ENCODE measurements around the gene TMC8.

Gene TMC8

DNA sequence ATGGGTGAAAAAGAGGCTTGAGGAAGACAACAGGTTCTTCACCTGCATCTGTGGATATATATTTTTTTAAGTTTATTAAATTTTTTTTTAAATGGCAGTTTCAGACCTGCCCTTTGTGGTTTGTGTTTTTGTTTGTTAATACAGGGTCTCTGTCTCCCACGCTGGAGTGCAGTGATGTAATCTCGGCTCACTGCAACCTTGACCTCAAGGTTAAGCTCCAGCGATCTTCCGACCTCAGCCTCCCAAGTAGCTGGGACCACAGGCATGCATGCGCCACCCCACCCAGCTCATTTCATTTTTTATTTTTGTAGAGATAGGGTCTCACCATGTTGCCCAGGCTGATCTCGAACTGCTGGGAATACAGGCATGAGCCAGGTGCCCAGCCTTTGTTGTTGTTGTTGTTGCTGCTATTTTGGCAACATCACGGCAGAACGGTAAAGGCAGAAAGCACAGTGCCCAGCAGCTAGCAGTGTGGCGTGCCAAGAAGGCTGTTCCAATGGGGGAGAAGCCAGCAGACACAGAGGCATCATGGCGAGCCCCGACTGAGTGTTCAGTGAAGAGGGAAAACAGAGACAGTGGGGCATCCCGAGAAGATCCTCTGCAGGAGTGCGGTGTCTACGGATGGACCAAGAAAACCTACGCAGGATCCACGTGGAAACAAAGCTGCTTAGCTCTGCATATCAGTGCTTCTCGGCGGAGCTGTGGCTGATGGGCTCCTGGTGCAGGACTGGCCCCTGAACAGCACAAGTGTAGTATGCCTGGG lies 21.7 kb upstream of the TMC8 start:
- Histone ChIP-seq H3K27me3 (ENCODE audit: control insufficient read depth, insufficient read depth, low read length, poor library complexity, severe bottlenecking) (no peaks in the 10 kb centered on the region), H3K4me1 (ENCODE audit: control insufficient read depth, insufficient read depth, low read length) (no peaks in the 10 kb centered on the region), H3K9me3 (ENCODE audit: control insufficient read depth, low read length) (no peaks in the 10 kb centered on the region), H3K4me3 (ENCODE audit: insufficient read depth, low read depth, low read length) (no peak overlapping the region), H3K36me3 (ENCODE audit: control insufficient read depth, insufficient read depth, low read length) (peaks cover 8% of the 10 kb centered on the region), H3K27ac (ENCODE audit: insufficient read depth, low read depth, low read length, poor library complexity, severe bottlenecking) (no peak overlapping the region)
- 93 to 95% methylated on average over 18 of the region's 18 CpGs for WGBS, 2 experiments

- 93 to 94% methylated on average over 9 of the region's 9 CpGs for WGBS, 2 experiments
- no peak overlapping the region for H3K27ac ChIP-seq (ENCODE audit: insufficient read depth, low read depth, low read length, poor library complexity, severe bottlenecking)
- no peaks in the 10 kb centered on the region for H3K27me3 ChIP-seq (ENCODE audit: control insufficient read depth, insufficient read depth, low read length, poor library complexity, severe bottlenecking)
- H3K4me3 ChIP-seq (ENCODE audit: insufficient read depth, low read depth, low read length), result no peak overlapping the region
- H3K4me1 ChIP-seq (ENCODE audit: control insufficient read depth, insufficient read depth, low read length), result no peaks in the 10 kb centered on the region
- peaks cover 3% of the 10 kb centered on the region for H3K36me3 ChIP-seq (ENCODE audit: control insufficient read depth, insufficient read depth, low read length)
- H3K9me3 ChIP-seq (ENCODE audit: control insufficient read depth, low read length), result no peaks in the 10 kb centered on the region
Observed at GRCh38 chr17:78109489-78109761, 21.1 kb upstream of the TMC8 start.

- Histone ChIP-seq H3K9me3 (ENCODE audit: control insufficient read depth, low read length) (no peaks in the 10 kb centered on the region), H3K27me3 (ENCODE audit: control insufficient read depth, insufficient read depth, low read length, poor library complexity, severe bottlenecking) (no peaks in the 10 kb centered on the region), H3K4me3 (ENCODE audit: insufficient read depth, low read depth, low read length) (no peak overlapping the region), H3K27ac (ENCODE audit: insufficient read depth, low read depth, low read length, poor library complexity, severe bottlenecking) (no peak overlapping the region), H3K4me1 (ENCODE audit: control insufficient read depth, insufficient read depth, low read length) (no peaks in the 10 kb centered on the region), H3K36me3 (ENCODE audit: control insufficient read depth, insufficient read depth, low read length) (no peaks in the 10 kb centered on the region)
- 94 to 95% methylated on average over 22 of the region's 22 CpGs for WGBS, 2 experiments
Observed at GRCh38 chr17:78110363-78111015, 20.1 kb upstream of the TMC8 start.

DNA sequence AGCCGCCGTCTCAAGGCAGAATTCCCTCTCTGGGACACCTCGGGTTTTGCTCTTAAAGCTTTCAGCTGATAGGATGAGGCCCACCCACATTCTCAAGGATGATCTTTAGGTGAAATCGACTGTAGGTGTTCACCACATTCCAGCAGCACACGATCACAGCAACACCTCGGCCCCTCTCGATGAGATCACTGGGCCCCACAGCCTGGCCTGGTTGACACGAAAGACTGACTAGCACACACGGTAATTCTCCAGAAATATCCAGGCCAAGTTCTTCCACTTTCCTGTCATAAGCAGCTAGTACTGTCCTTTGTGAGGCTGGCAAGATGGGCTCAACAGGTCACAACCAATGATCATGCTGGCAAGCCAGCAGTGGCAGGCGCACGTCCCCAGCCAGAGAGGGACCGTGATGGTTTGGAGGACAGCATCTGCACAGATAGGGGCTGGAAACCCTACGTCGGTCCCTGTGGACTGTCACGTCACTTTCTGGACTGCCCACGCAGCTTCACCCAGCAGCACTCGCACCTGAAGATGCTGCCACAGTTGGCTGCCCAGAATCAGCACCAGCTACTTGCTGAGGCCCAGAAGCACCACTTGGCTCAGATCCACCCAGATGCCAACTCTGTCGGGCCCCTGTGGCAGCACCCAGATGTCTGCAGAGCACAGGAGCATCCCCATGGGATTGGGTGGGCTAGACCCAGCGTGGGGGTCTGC lies 19.4 kb upstream of the TMC8 start:
- Histone ChIP-seq H3K9me3 (ENCODE audit: control insufficient read depth, low read length) (no peaks in the 10 kb centered on the region), H3K4me1 (ENCODE audit: control insufficient read depth, insufficient read depth, low read length) (no peaks in the 10 kb centered on the region), H3K27me3 (ENCODE audit: control insufficient read depth, insufficient read depth, low read length, poor library complexity, severe bottlenecking) (no peaks in the 10 kb centered on the region), H3K36me3 (ENCODE audit: control insufficient read depth, insufficient read depth, low read length) (no peaks in the 10 kb centered on the region), H3K27ac (ENCODE audit: insufficient read depth, low read depth, low read length, poor library complexity, severe bottlenecking) (no peak overlapping the region), H3K4me3 (ENCODE audit: insufficient read depth, low read depth, low read length) (no peak overlapping the region)
- WGBS, 2 experiments, result 94 to 95% methylated on average over 19 of the region's 19 CpGs

GRCh38 chr17:78111727-78112517 lies 18.6 kb upstream of the TMC8 start:
- no peaks in the 10 kb centered on the region for H3K4me1 ChIP-seq (ENCODE audit: control insufficient read depth, insufficient read depth, low read length)
- H3K27ac ChIP-seq (ENCODE audit: insufficient read depth, low read depth, low read length, poor library complexity, severe bottlenecking), result no peak overlapping the region
- H3K9me3 ChIP-seq (ENCODE audit: control insufficient read depth, low read length), result no peaks in the 10 kb centered on the region
- 94 to 95% methylated on average over 28 of the region's 28 CpGs for WGBS, 2 experiments
- H3K27me3 ChIP-seq (ENCODE audit: control insufficient read depth, insufficient read depth, low read length, poor library complexity, severe bottlenecking), result no peaks in the 10 kb centered on the region
- no peak overlapping the region for H3K4me3 ChIP-seq (ENCODE audit: insufficient read depth, low read depth, low read length)
- no peaks in the 10 kb centered on the region for H3K36me3 ChIP-seq (ENCODE audit: control insufficient read depth, insufficient read depth, low read length)

DNA sequence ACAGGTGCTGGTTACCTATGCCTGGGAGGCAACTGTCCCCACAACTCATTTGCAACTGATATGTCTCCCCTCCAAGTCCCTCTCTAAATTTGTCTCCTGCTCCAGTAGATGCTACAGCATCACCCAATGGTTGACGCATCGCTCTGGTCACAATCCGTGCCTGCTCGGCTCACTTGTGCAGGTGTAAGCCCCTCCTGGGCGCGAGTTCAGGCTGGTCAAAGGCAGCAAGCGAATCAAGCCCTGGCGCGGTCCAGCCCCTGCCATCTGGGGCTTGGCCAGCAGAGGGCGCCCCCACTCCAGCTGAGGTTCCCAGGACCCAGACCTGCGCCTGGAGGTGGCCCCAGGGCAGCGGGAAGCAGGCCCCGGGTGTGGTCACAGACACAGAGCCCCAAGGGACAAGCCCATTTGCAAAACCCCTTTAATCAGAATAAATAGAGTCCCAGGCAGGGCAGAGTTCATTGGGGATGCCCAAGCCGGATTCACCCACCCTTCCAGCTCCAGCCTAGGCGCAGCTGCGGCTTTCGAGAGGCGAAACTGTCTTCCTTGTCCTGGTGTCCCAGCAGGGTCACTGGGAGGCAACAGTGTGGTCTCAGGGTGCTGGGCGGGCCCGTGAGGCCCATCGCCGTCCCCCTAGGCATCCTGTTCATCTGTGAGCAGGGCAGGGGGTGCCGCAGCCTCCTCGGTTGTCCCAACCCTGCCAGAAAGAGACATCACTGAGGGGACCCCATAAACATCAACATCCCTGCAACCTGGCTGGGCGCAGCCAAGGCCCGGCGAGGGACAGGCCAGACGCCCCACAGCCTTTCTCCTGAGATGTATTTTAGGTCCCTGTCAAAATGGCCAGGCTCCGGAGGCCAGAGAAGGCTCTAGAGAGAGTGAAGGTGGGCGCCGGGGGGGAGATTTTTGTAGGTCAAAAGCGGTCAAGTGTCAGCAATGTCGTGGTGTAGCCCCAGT lies 17.8 kb upstream of the TMC8 start:
- Histone ChIP-seq H3K9me3 (ENCODE audit: control insufficient read depth, low read length) (no peaks in the 10 kb centered on the region), H3K4me1 (ENCODE audit: control insufficient read depth, insufficient read depth, low read length) (no peaks in the 10 kb centered on the region), H3K4me3 (ENCODE audit: insufficient read depth, low read depth, low read length) (no peak overlapping the region), H3K27ac (ENCODE audit: insufficient read depth, low read depth, low read length, poor library complexity, severe bottlenecking) (no peak overlapping the region), H3K36me3 (ENCODE audit: control insufficient read depth, insufficient read depth, low read length) (no peaks in the 10 kb centered on the region), H3K27me3 (ENCODE audit: control insufficient read depth, insufficient read depth, low read length, poor library complexity, severe bottlenecking) (no peaks in the 10 kb centered on the region)
- WGBS, 2 experiments, result 66 to 67% methylated on average over 33 of the region's 33 CpGs

DNA sequence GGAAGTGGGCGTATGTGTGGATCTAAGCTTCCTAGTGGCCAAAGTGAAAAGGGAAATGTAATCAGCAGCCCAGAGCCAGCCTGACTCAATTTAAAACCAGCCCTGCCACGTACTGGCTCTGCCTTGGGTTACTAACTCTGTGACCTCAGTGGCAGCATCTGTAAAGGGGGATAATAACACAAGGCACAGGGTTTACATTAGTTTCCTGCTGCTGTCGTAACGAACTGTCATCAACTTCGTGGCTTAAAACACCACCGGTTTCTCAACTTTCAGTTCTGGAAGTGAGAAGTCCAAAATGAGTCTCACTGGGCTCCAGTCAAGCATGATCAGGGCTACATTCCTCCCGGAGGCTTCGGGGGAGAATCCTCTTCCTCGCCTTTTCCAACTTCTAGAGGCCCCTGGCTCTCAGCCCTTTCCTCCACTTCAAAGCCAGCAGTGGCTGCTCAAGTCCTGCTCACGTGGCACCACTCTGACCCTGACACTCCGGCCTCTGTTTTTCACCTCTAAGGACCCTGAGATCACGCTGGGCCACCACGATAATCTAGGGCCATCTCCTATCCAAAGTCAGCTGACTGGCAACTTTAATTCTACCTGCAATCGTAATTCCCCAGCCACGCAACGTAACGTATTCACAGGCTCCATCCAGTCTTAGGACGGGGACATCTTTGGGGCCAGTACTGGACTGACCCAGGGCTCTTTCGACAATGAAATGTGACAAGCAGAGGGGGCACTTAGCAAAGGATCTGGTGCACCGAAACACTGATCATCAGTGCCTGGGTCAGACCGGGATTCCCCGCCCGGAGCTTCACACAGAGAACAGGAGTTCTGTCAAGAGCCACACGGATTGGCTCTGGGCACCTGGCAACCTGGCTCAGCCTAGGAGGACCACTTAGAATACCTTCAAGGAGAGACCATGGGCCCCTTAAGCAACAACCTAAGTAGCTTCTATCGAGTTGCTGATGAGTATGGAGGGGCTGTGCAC lies 16.5 kb upstream of the TMC8 start:
- Histone ChIP-seq H3K36me3 (ENCODE audit: control insufficient read depth, insufficient read depth, low read length) (no peaks in the 10 kb centered on the region), H3K9me3 (ENCODE audit: control insufficient read depth, low read length) (no peaks in the 10 kb centered on the region), H3K4me1 (ENCODE audit: control insufficient read depth, insufficient read depth, low read length) (no peaks in the 10 kb centered on the region), H3K27ac (ENCODE audit: insufficient read depth, low read depth, low read length, poor library complexity, severe bottlenecking) (no peak overlapping the region), H3K4me3 (ENCODE audit: insufficient read depth, low read depth, low read length) (no peak overlapping the region), H3K27me3 (ENCODE audit: control insufficient read depth, insufficient read depth, low read length, poor library complexity, severe bottlenecking) (no peaks in the 10 kb centered on the region)
- 93 to 95% methylated on average over 25 of the region's 25 CpGs for WGBS, 2 experiments

GRCh38 chr17:78114831-78115723 lies 15.5 kb upstream of the TMC8 start:
- no peaks in the 10 kb centered on the region for H3K4me1 ChIP-seq (ENCODE audit: control insufficient read depth, insufficient read depth, low read length)
- 92 to 94% methylated on average over 25 of the region's 28 CpGs for WGBS, 2 experiments
- H3K9me3 ChIP-seq (ENCODE audit: control insufficient read depth, low read length), result no peaks in the 10 kb centered on the region
- no peaks in the 10 kb centered on the region for H3K36me3 ChIP-seq (ENCODE audit: control insufficient read depth, insufficient read depth, low read length)
- H3K4me3 ChIP-seq (ENCODE audit: insufficient read depth, low read depth, low read length), result no peak overlapping the region
- no peaks in the 10 kb centered on the region for H3K27me3 ChIP-seq (ENCODE audit: control insufficient read depth, insufficient read depth, low read length, poor library complexity, severe bottlenecking)
- no peak overlapping the region for H3K27ac ChIP-seq (ENCODE audit: insufficient read depth, low read depth, low read length, poor library complexity, severe bottlenecking)

All from ectodermal cell (in vitro differentiated cells).